Activated CD4-positive, alpha-beta memory T cell treated with anti-CD3 and anti-CD28 coated beads, Interleukin-2, amount 10 ng/mL, durations not matched to agents 7 days and 5 days (primary cell): ENCODE results near the gene ATP10D. TPM values are rescaled to one million over a fixed set of nuclear protein-coding genes. Genes with fewer than 3 reads are reported as not detected.

Experiments used
- CTCF ChIA-PET: fragments of 350-600 bp; sonication (Branson Sonifier 250); formaldehyde crosslinking; loops from one replicate; lab custom pipeline; 2021; ENCODE audit warnings: antibody characterized with exemption, inconsistent platforms; lab: Charles Lee
- POLR2A ChIA-PET: fragments of 350-600 bp; sonication (Branson Sonifier 250); formaldehyde crosslinking; loops from one replicate; lab custom pipeline; 2021; ENCODE audit warnings: antibody characterized with exemption; lab: Charles Lee
- DNase-seq: peaks from one replicate; pipeline ENCODE4 v3.0.0-alpha.2; 2020
- H3K27ac Mint-ChIP-seq: one replicate; pipeline ENCODE4 v1.8.0; 2021; ENCODE audit warnings: mild to moderate bottlenecking, mixed read lengths
- H3K27me3 Mint-ChIP-seq: one replicate; pipeline ENCODE4 v1.8.0; 2021; ENCODE audit warnings: mixed read lengths
- H3K36me3 Mint-ChIP-seq: one replicate; pipeline ENCODE4 v1.8.0; 2021; ENCODE audit warnings: low read depth, mixed read lengths
- H3K4me1 Mint-ChIP-seq: one replicate; pipeline ENCODE4 v1.8.0; 2021; ENCODE audit warnings: mixed read lengths
- H3K4me3 Mint-ChIP-seq: one replicate; pipeline ENCODE4 v1.8.0; 2021; ENCODE audit warnings: mild to moderate bottlenecking, mixed read lengths
- H3K9me3 Mint-ChIP-seq: one replicate; pipeline ENCODE4 v1.8.0; 2021; ENCODE audit warnings: mixed read lengths
- total RNA-seq, 2 experiments: library from RNA; stranded (reverse); gene quantifications; one replicate each; pipeline ENCODE4 v1.2.3, GENCODE V29; 2021

ATP10D gene
- total RNA-seq: 1 to 10 TPM; 7.4 to 8.1 TPM

- CTCF ChIA-PET: interaction anchor here (0.6 to 3.6 kb wide), 5 partner anchors 9 to 79 kb away, joined by 3 to 22 read pairs (median 8); partner anchors contain the start of gene COMMD8
Observed at GRCh38 chr4:47485047-47485692, at the start of gene ATP10D. Gene ATP10D, plus strand, starts transcription at chr4:47485275. Its CDS starts 27,266 bp downstream, at chr4:47512541.

GRCh38 chr4:47442980-47443379, 42.1 kb upstream of the ATP10D start:
- POLR2A ChIA-PET: no interaction called here
- Mint-ChIP-seq H3K4me3 (no peak overlapping the region), H3K36me3 (no peaks in the 10 kb centered on the region), H3K27ac (no peak overlapping the region), H3K4me1 (peaks cover 3% of the 10 kb centered on the region), H3K27me3 (no peaks in the 10 kb centered on the region), H3K9me3 (no peaks in the 10 kb centered on the region)
- CTCF ChIA-PET: no interaction called here
- no peak for DNase-seq

More at GRCh38 chr4:47485047-47485692, at the start of gene ATP10D:
- Mint-ChIP-seq H3K27ac (peak within 1 kb of the TSS; percentile 61), H3K9me3 (no peaks in the 10 kb centered on the region), H3K27me3 (peaks cover 1% of the 10 kb centered on the region), H3K4me3 (peak within 1 kb of the TSS; percentile 86), H3K4me1 (peaks cover 29% of the 10 kb centered on the region), H3K36me3 (no peaks in the 10 kb centered on the region)
- POLR2A ChIA-PET: interaction anchor here (0.6 to 4.2 kb wide), 5 partner anchors 8 to 900 kb away, joined by 3 to 23 read pairs (median 4); partner anchors contain the start of gene COMMD8
- DNase-seq: peak; percentile 81

GRCh38 chr4:47444031-47444430, 41.0 kb upstream of the ATP10D start:
- no peaks in the 10 kb centered on the region for H3K9me3 Mint-ChIP-seq

GRCh38 chr4:47451657-47452056, 33.4 kb upstream of the ATP10D start:
- H3K9me3 Mint-ChIP-seq: no peaks in the 10 kb centered on the region
- H3K4me1 Mint-ChIP-seq: no peaks in the 10 kb centered on the region
- ChIA-PET POLR2A (no interaction called here), CTCF (no interaction called here)
- H3K27me3 Mint-ChIP-seq: no peaks in the 10 kb centered on the region
- no peak for DNase-seq
- peaks cover 28% of the 10 kb centered on the region for H3K36me3 Mint-ChIP-seq
- H3K27ac Mint-ChIP-seq: no peak overlapping the region
- H3K4me3 Mint-ChIP-seq: no peak overlapping the region

More at GRCh38 chr4:47444031-47444430, 41.0 kb upstream of the ATP10D start:
- peaks cover 3% of the 10 kb centered on the region for H3K4me1 Mint-ChIP-seq
- H3K4me3 Mint-ChIP-seq: no peak overlapping the region
- ChIA-PET CTCF (no interaction called here), POLR2A (no interaction called here)
- no peaks in the 10 kb centered on the region for H3K27me3 Mint-ChIP-seq
- no peaks in the 10 kb centered on the region for H3K36me3 Mint-ChIP-seq
- DNase-seq: no peak
- no peak overlapping the region for H3K27ac Mint-ChIP-seq

- Mint-ChIP-seq H3K27me3 (no peaks in the 10 kb centered on the region), H3K4me1 (peaks cover 29% of the 10 kb centered on the region), H3K36me3 (peaks cover 11% of the 10 kb centered on the region), H3K4me3 (peak overlapping the region; percentile 80), H3K9me3 (no peaks in the 10 kb centered on the region), H3K27ac (peak overlapping the region; percentile 69)
- DNase-seq: no peak
- ChIA-PET POLR2A (interaction anchor here (0.7 to 2.3 kb wide), 10 partner anchors 10 to 452 kb away, joined by 3 to 23 read pairs (median 4); partner anchors contain the start of genes ATP10D and NFXL1), CTCF (interaction anchor here (1.0 to 1.6 kb wide), 9 partner anchors 20 to 206 kb away, joined by 3 to 29 read pairs (median 4); partner anchors contain the start of gene ATP10D)
Observed at GRCh38 chr4:47462799-47463234, 22.3 kb upstream of the ATP10D start.

GRCh38 chr4:47463235-47463956, 21.7 kb upstream of the ATP10D start, which contains the start of gene COMMD8:
Gene COMMD8, minus strand, starts transcription at chr4:47463702. Its CDS starts 51 bp downstream, at chr4:47463651.
- Mint-ChIP-seq H3K27me3 (no peaks in the 10 kb centered on the region), H3K9me3 (no peaks in the 10 kb centered on the region), H3K4me3 (peak within 1 kb of the TSS; percentile 80), H3K36me3 (peaks cover 11% of the 10 kb centered on the region), H3K4me1 (peaks cover 29% of the 10 kb centered on the region), H3K27ac (peak within 1 kb of the TSS; percentile 69)
- DNase-seq: peak; percentile 98
- ChIA-PET CTCF (interaction anchor here (1.0 to 1.6 kb wide), 9 partner anchors 20 to 206 kb away, joined by 3 to 29 read pairs (median 4); partner anchors contain the start of gene ATP10D), POLR2A (interaction anchor here (0.7 to 2.3 kb wide), 10 partner anchors 9 to 451 kb away, joined by 3 to 23 read pairs (median 4); partner anchors contain the start of genes ATP10D and NFXL1)

GRCh38 chr4:47465004-47465403, 20.1 kb upstream of the ATP10D start:
- ChIA-PET CTCF (no interaction called here), POLR2A (no interaction called here)
- no peak overlapping the region for H3K4me3 Mint-ChIP-seq
- peaks cover 3% of the 10 kb centered on the region for H3K36me3 Mint-ChIP-seq
- no peak overlapping the region for H3K27ac Mint-ChIP-seq
- no peaks in the 10 kb centered on the region for H3K9me3 Mint-ChIP-seq
- DNase-seq: no peak
- H3K27me3 Mint-ChIP-seq: peaks cover 2% of the 10 kb centered on the region
- peaks cover 29% of the 10 kb centered on the region for H3K4me1 Mint-ChIP-seq

- Mint-ChIP-seq H3K4me3 (no peak overlapping the region), H3K27ac (no peak overlapping the region)
- CTCF ChIA-PET: no interaction called here
Observed at GRCh38 chr4:47466056-47466785, 18.9 kb upstream of the ATP10D start.

GRCh38 chr4:47468706-47469365, 16.2 kb upstream of the ATP10D start:
- DNase-seq: no peak
- CTCF ChIA-PET: interaction anchor here (1.5 kb wide), 1 partner anchor 32 kb away, joined by 3 read pairs; no protein-coding TSS in a partner anchor
- H3K27ac Mint-ChIP-seq: no peak overlapping the region
- H3K9me3 Mint-ChIP-seq: no peaks in the 10 kb centered on the region
- no peak overlapping the region for H3K4me3 Mint-ChIP-seq
- POLR2A ChIA-PET: interaction anchor here (1.0 kb wide), 1 partner anchor 12 kb away, joined by 3 read pairs; no protein-coding TSS in a partner anchor
- peaks cover 7% of the 10 kb centered on the region for H3K27me3 Mint-ChIP-seq
- no peaks in the 10 kb centered on the region for H3K36me3 Mint-ChIP-seq
- H3K4me1 Mint-ChIP-seq: peaks cover 1% of the 10 kb centered on the region

More at GRCh38 chr4:47466056-47466785, 18.9 kb upstream of the ATP10D start:
- no peak for DNase-seq
- H3K4me1 Mint-ChIP-seq: peaks cover 23% of the 10 kb centered on the region
- H3K9me3 Mint-ChIP-seq: no peaks in the 10 kb centered on the region
- peaks cover 3% of the 10 kb centered on the region for H3K36me3 Mint-ChIP-seq
- H3K27me3 Mint-ChIP-seq: peaks cover 2% of the 10 kb centered on the region
- POLR2A ChIA-PET: no interaction called here

- no peaks in the 10 kb centered on the region for H3K9me3 Mint-ChIP-seq
Observed at GRCh38 chr4:47469951-47470350, 15.1 kb upstream of the ATP10D start.

GRCh38 chr4:47471064-47471463, 14.0 kb upstream of the ATP10D start:
- H3K27me3 Mint-ChIP-seq: peaks cover 12% of the 10 kb centered on the region
- DNase-seq: no peak
- H3K4me1 Mint-ChIP-seq: no peaks in the 10 kb centered on the region
- no peaks in the 10 kb centered on the region for H3K36me3 Mint-ChIP-seq
- POLR2A ChIA-PET: no interaction called here
- H3K4me3 Mint-ChIP-seq: no peak overlapping the region
- CTCF ChIA-PET: no interaction called here
- no peaks in the 10 kb centered on the region for H3K9me3 Mint-ChIP-seq
- H3K27ac Mint-ChIP-seq: no peak overlapping the region

More at GRCh38 chr4:47469951-47470350, 15.1 kb upstream of the ATP10D start:
- H3K27me3 Mint-ChIP-seq: peaks cover 10% of the 10 kb centered on the region
- no peak overlapping the region for H3K27ac Mint-ChIP-seq
- H3K4me1 Mint-ChIP-seq: no peaks in the 10 kb centered on the region
- H3K36me3 Mint-ChIP-seq: no peaks in the 10 kb centered on the region
- no peak for DNase-seq
- H3K4me3 Mint-ChIP-seq: no peak overlapping the region
- CTCF ChIA-PET: no interaction called here
- POLR2A ChIA-PET: no interaction called here

GRCh38 chr4:47471591-47471990, 13.5 kb upstream of the ATP10D start:
- H3K9me3 Mint-ChIP-seq: no peaks in the 10 kb centered on the region
- CTCF ChIA-PET: no interaction called here
- H3K4me3 Mint-ChIP-seq: no peak overlapping the region
- POLR2A ChIA-PET: interaction anchor here (1.4 kb wide), 1 partner anchor 9 kb away, joined by 4 read pairs; the partner anchor contains the start of gene COMMD8
- H3K27me3 Mint-ChIP-seq: peaks cover 12% of the 10 kb centered on the region
- no peak overlapping the region for H3K27ac Mint-ChIP-seq
- no peak for DNase-seq
- H3K36me3 Mint-ChIP-seq: no peaks in the 10 kb centered on the region
- no peaks in the 10 kb centered on the region for H3K4me1 Mint-ChIP-seq
